NCI-H1105 (cell line): ENCODE measurements around the gene HACD4.

Experiments
- DNase-seq: peaks from one replicate; lab custom pipeline; 2025; lab: John Stamatoyannopoulos, UW

Gene HACD4, protein sequence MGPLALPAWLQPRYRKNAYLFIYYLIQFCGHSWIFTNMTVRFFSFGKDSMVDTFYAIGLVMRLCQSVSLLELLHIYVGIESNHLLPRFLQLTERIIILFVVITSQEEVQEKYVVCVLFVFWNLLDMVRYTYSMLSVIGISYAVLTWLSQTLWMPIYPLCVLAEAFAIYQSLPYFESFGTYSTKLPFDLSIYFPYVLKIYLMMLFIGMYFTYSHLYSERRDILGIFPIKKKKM

DNA sequence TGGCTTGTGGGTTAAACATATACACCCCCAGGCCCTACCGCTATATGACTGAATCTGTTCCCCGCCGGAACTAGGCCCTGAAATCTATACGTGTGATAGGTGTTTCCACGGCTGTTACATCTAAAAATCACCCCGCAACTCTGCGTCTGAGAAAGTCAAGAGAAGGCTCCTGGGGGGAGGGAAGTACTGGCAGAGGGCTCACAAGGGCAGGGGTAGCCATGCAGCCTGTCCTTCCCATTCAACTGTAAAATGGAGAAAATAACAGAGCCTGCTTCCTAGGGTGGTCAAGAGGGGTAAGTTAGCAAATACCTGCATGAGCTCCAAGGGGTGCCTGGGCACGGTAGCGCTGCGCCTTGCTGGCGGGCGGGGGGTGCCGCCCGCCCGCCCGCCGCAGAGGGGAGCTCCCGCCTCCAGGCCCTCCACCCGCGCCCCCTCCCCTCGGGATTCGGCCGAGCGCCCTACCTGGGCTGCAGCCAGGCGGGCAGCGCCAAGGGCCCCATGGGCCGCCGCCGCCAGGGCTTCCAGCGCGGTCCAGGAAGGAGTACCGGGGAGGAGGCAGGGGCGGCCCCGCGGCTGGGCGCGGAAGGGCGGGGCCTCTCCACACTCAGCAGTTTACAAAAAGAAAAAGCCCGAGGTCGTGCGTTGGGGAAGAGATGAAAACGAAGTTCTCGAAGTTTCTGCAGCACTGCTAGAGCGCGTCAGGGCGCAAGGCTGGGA lies at the start of gene HACD4:
Gene HACD4, minus strand, starts transcription at position 550 of the 717 bp plus-strand sequence. Its CDS starts 50 bp downstream, at position 500.
- DNase-seq = no peak

DNA sequence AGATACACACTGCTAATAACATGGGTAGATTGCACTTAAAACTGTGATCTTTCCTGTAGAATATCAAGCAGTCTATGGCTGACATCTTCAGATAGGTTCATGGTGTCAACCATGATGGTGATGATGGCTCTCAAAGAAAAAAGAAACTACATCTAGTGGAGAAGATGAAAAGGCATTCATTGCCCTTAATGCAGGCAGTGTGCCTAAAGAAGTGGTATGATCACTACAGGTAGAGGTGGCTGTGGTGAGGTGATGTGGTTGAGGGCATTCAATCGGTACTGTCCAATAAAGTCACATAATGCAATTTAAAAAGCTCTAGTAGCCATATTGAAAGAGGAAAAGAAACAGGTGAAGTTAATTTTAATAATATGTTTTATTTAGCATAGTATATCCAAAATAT lies 49.4 kb upstream of the HACD4 start:
- DNase-seq = no peak

DNA sequence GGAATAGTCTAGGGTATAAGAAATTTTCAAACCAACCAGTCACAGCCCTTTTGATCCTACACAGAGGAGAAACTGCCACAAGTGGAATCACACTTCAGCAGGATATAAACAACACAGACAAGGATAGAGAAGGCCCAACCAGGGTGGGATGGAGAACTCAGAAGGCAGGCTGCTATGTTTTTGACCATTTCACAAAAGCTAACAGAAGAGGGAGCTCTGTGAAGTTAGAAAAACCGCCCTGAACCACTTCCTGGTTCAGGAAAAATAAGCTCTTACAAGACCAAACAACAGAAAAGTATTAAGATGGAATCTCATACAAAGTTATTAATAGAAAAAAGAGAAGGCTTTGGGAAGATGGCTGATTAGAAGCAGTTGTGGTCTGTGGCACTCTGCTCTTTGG lies 47.3 kb upstream of the HACD4 start:
- no peak for DNase-seq

DNA sequence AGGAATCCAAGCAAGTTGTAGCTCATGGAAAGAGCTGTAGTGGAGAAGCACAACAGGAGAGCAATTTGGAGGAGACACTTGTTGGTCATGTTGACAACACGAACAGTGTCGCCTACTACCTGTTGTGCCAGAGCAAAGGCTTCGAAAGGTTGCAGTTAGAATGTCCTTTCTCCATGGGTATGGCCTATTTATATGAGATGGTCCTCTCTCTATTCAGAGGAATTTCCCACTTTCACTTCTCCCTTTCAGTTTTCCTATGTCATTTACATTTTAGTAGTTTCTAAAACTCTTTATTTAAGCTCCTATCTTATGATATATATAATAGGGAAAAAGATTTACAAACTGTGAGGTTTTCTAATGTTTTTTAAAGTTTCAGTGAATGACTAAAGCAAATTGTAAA lies 46.3 kb upstream of the HACD4 start, which contains the start of gene IFNB1:
Gene IFNB1, minus strand, starts transcription at position 162 of the 400 bp plus-strand sequence. Its CDS starts 73 bp downstream, at position 89.
- no peak for DNase-seq

DNA sequence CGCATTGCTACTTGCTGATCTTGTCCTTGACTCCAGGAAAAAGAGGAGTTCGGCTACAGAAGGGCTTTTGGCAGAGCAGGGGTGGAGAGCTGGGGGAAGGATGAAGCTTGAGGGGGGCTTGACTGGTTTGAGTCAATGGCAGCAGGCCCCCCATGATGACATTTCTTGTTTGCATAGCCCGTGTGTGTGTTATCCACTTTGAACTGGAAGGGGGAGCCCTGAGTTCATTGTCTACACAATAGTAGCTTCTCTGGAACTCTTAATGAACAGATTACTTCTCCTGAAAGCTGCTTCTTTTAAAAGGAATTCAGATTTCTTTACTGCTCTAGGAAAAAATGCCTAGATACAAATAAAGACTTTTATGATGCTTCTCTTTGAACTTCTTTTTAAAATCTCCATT lies 44.0 kb upstream of the HACD4 start:
- no peak for DNase-seq

DNA sequence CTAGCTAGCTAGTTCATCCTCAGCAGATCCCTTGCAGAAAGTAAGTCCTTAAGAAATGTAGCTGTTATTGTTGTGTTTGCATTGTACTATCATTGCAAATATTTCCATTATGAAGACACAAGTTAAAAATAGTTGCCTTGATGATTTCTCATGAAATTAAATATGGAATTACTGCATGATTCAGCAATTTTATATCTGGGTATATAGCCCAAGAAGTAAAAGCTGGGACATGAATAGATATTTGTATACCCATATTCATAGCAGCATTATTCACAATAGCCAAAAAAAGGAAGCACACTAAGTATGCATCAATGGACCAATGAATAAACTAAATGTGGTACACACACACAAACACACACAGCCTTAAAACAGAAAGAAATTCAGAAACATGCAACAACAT lies 39.5 kb upstream of the HACD4 start:
- no peak for DNase-seq

DNA sequence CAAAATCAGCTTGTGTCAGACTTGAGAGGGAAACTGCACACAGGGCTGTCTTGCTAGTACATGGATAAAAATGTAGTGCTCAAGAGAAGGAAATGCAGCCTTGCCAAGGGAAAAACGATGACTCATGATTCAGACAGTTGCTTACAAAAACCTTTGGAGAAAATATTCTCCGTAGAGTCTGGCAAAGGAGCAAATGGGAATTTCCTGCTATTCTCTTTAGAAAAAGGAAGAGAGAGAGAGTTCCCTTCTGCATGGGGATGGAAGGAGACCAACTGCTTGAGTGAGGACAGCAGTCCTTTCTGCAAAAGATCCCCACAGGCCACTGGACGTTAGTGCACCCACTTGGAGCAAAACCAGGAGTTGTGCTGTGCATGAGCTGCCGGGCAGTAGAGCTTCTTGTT lies 38.7 kb upstream of the HACD4 start:
- no peak for DNase-seq

DNA sequence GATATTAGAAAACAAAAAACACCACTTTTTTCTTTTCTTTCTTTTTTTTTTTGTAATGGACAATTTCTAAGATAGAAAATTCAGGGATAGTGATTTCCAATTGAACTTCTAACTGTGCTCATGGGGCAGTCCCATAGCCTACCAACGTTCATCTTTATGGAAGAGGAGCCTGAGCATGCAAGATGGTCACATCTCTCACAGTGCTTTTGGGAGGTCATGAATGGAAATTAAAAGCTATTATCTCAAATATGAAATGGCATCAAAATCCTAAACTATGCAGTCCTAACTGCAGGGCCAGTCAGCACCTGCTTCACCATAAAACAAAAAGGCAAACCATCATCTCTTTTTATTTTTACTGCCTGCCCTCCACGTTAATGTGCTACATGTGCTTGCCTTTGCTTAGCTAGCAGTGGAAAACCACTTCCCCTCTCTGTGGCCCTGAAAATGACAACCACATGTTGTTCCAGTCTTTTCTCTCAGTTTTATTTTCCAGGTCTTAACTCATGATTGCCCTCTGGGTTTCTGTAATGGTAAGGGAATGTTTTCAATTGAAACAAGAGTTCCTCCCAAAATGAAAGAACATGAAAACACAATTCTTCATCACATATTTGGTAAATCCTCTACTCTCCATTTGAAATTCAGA lies 29.6 kb upstream of the HACD4 start:
- DNase-seq = no peak

DNA sequence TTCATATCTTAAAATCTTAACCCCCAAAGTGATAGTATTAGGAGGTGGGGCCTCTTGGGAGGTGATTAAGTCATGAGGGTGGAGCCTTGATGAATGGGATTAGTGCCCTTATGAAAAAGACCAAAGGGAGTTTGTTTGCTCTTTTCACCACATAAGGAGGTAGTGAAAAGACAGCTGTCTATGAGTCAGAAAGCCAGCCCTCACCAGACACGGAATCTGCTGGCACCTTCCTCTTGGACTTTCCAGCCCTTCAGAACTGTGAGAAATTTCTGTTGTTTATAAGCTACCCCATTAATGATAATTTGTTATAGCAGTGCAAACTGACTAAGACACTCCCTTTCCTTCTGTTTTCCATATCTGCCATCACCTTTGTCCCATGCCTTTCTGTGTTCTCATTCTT lies 25.5 kb upstream of the HACD4 start:
- DNase-seq = no peak

DNA sequence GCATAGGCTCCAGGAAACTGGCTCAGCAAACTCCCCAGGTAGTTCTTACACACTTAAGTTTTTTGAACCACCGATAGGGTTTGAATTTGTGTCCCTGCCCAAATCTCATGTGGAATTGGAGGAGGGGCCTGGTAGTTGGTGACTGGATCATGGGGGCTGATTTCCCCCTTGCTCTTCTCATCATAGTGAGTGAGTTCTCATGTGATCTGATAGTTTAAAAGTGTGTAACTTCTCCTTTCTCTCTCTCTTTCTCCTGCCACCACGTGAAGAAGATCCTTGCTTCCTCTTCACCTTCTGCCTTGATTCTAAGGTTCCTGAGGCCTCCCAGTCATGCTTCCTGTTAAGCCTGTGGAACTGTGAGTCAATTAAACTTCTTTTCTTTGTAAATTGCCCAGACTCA lies 22.4 kb upstream of the HACD4 start:
- no peak for DNase-seq

DNA sequence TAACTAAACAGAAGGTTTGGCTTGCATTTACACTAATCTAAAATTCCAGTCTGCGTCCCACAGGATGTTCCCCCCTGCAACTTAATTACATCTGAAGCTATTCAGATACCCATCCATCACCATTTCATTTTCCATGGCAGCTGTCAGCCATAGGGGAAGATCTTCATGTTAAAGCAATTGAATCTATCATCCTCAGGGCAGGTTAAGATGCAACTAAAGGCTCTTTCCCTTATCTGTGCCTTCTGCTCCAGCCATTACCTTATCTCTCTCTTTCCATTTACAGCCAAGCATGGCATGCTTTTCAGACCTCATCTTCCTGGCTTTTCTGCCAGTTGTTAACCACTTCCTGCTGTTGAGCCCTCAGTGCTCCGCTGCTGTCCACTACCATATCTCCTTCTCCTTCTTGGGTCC lies 15.8 kb upstream of the HACD4 start:
- DNase-seq = no peak

DNA sequence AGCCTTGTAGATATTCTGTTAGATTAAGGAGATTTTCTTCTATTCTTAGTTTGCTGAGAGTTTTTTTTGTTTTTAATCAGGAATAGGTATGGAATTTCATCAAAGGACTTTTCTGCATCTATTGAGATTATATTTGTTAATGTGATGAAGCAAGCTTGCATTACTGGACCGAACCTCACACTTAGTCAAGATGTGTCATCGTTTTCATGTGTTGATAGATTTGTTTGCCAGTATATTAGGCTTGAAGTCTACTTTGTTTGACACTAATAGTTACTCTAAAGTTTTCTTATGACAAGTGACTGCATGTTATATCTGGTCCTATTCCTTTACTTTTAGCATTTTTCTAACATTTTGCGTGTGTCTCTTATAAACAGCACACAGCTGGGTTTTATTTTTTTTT lies 12.4 kb upstream of the HACD4 start:
- DNase-seq = no peak

DNA sequence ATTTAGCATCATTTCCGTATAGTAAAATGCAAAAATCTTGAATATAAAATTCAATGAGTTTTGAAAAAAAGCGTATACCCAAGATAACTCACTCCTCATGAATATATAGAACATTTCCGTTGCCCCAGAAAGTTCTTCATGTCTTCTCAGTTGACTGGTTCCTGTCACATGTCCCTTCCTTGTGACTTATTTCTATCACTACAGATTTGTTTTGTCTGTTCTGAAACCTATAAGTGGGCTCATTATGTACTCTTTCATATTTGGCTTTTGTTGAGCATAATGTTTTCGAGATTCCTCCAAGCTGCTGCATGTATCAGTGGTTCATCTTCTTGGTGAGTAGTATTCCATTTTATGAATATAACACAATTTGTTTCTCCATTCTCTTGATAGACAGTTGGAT lies 11.0 kb upstream of the HACD4 start:
- no peak for DNase-seq

DNA sequence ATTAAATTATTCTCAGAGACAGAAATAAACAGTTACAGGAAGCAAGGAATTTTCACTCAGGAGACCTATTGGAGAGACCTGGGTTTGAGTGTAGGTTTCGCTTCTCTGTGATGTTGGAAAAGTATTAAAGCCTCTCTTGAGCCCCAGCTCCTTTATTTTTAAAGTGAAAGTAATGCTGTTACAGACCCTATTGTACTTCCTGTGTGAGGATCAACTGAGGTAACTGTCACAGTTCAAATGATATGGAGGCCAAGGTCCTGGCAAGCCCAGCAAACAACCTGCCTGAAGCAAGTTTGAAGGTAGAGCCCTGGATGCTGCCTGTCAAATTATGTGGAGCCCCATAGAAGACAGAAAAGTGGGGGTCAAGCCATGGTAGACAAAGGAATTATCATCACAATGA lies 7.9 kb upstream of the HACD4 start:
- no peak for DNase-seq

DNA sequence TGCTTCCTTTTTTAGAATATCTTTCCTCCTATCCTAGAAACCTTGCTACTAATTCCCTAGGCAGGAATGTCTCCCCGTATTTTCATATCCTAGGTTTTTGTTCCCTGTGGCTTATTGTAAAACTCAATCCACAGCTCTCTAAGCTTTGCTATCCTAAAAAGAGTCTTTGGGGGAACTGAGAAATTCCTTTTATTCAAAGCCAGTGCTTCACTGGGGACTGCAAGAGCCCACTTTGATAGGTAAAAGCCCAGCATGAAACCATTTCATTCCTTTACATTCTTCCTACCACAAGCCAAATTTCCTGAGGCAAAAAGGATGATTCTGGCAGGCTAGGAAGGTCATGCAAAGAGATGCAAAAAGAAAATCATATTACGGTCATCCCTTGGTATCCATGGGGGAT lies 5.8 kb upstream of the HACD4 start:
- no peak for DNase-seq

DNA sequence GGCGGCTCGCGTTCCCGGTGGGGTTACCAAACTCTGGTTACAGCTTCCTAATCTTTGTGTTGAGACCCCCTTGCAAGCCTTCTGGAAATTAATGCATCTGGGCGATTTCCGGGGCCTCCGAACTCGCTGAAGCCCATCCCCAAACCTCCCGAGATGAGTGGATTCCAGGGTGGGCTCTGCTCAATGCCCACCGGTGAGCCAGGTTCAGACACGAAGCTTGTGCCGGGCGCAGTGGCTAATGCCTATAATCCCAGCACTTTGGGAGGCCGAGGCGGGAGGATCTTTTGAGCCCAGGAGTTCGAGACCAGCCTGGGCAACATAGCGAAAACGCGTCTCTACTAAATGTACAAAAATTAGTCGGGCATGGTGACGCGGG lies 356 bp upstream of the HACD4 start:
- DNase-seq = no peak

DNA sequence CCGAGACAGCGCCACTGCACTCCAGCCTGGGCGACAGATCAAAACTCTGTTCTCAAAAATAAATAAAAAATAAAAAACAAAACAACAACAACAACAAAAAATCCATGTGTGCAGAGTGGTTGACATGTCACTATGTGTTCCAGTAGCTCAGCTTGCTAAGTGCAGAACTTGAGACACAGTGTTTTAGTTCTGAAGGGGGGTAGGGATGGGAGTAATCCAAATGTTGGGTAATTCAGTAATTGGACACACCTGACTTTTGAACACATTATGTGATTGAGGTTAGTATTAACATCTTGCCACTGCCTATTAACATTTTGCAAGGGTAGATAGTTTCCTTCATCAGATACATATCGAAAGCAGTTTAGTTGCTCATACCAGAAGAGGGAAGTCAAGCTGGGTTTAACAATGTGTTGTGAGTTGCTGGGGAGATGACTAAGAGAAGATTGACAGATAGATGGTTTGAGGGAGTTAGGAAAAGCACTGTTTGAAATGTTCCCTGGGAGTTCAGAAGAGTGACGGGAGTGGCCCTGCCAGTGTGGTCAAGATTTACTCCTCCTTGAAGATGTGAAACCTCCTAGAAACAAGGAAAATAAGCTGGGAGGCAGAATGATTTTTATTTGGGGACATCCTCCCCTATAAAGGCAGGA lies 928 bp downstream of the HACD4 start:
- no peak for DNase-seq

DNA sequence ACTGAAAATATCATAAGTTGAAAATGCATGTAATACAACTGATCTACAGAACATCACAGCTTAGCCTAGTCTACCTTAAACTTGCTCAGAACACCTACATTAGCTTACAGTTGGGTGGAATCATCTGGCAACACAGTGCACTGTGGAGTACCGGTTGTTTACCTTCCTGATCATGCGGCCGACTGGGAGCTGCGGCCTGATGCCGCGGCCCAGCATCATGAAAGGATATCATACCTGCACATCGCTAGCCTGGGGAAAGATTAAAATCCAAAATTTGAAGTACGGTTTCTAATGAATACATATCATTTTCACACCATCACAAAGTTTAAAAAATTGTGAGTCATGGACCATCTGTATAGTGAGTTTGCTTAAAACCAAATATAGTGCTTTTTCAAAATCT lies 1.8 kb downstream of the HACD4 start:
- no peak for DNase-seq

DNA sequence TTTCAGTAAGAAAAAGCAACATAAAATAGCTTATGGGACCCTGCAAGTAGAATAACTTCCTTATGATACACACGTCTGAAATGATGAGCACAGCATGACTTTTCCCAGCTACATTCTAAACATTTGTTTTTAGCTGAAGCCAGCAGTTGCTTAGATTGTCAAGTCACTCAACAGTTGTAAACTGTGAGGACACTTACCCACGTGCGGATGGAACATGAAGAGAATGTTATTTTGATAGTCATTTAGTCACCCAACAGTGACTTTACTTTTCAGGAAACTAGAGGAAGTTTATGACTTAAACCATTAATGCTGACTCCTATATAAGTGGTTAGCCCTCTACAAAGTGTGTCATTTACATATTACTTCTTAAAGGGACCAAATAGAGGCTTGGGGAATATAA lies 3.0 kb downstream of the HACD4 start:
- no peak for DNase-seq

DNA sequence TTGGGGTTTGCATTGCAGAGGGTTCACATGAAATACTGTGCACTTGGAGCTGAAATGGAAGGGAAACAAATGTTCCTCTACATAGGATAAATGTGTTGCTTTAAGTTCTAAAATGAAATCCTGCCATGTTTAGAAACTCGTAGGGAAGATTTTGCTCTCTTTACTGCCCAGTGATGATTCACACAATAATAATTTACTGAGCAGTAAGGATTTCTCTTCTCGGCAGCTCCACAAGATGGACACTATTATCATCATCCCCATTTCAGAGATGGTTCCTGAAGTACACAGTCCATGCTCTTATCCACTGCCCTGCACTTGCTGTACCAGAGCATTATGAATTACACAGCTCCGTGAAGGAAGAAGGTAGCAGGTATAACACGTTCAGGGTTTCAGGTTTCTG lies 4.1 kb downstream of the HACD4 start:
- DNase-seq = no peak

DNA sequence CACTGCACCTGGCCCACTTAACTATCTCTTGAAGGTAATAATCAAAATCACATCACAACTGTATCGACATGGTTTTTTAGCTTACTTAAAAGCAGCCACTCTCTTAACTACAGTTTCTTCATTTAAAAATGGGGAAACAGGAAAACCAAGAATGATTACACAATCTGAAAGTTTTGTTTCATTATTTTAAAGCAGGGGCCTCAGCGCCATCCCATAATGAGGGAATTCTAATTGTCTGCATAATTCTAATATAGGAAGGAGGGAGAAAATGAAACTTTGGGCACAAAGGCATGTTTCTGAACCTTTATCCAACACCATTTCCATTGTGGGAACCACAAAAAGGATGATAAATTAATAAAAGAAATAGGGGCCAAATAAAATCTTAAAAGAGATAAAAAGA lies 7.6 kb downstream of the HACD4 start:
- no peak for DNase-seq

DNA sequence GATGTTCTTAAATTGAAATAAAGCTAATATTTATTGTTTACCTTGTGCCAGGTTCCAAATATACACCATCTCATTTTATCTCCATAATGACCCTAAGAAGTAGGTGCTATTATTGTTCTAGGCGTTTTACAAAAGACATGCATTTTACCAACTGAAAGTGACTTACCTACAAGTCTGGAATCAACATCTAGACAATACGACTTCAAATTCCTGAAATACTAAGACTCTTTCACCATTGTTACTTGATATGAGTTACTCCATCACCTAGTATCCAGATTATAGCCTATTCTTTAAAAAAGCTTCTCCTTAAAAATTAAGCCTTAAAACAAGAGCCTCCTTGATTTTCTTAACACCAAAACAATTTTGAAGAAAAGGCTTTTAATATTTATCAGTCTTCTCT lies 13.3 kb downstream of the HACD4 start:
- DNase-seq = no peak
